Neural cell (in vitro differentiated cells): ENCODE measurements around the gene MBD2. TPM values are rescaled to one million over a fixed set of nuclear protein-coding genes. Genes with fewer than 3 reads are reported as not detected.

Source experiments
- H2AFZ ChIP-seq: fragments of 200-600, 300-800 bp; sonication (generic), shearing (Covaris generic); 2 replicates; pipeline ENCODE4 v1.6.0; 2014; ENCODE audit warnings: low read depth, mild to moderate bottlenecking, antibody characterized with exemption, low read length, moderate library complexity
- H3F3A ChIP-seq: fragments of 200-600 bp; shearing (Covaris generic); 2 replicates; pipeline ENCODE4 v1.6.1; 2016; ENCODE audit warnings: mild to moderate bottlenecking, moderate library complexity, mixed read lengths, antibody characterized with exemption, low read length; ENCODE audit not compliant: insufficient read depth, poor library complexity, severe bottlenecking
- H3K27ac ChIP-seq: fragments of 200-600, 300-800 bp; sonication (generic), shearing (Covaris generic); 2 replicates; pipeline ENCODE4 v1.5.1; 2014; ENCODE audit warnings: mild to moderate bottlenecking, low read length, moderate library complexity
- H3K27me3 ChIP-seq: fragments of 300-800, 200-600 bp; sonication (generic), shearing (Covaris generic); 2 replicates; pipeline ENCODE4 v1.6.0; 2014; ENCODE audit warnings: mild to moderate bottlenecking, low read depth, low read length, moderate library complexity; ENCODE audit not compliant: insufficient read depth
- H3K36me3 ChIP-seq: fragments of 300-800, 200-600 bp; sonication (generic), shearing (Covaris generic); 2 replicates; pipeline ENCODE4 v1.5.1; 2014; ENCODE audit warnings: mild to moderate bottlenecking, antibody characterized with exemption, low read length, moderate library complexity; ENCODE audit not compliant: insufficient read depth
- H3K4me2 ChIP-seq: fragments of 300-800, 200-600 bp; sonication (generic), shearing (Covaris generic); 2 replicates; pipeline ENCODE4 v1.6.0; 2014; ENCODE audit warnings: mild to moderate bottlenecking, low read length
- H3K4me3 ChIP-seq: fragments of 300-800, 200-600 bp; sonication (generic), shearing (Covaris generic); 2 replicates; pipeline ENCODE4 v1.5.1; 2014; ENCODE audit warnings: mild to moderate bottlenecking, low read length, moderate library complexity
- H3K79me2 ChIP-seq: fragments of 200-600 bp; shearing (Covaris generic); replicated peaks from 2 replicates; pipeline ENCODE4 v1.6.0; 2014; ENCODE audit warnings: mild to moderate bottlenecking, low read length, moderate library complexity; ENCODE audit not compliant: insufficient read depth
- H3K9ac ChIP-seq: fragments of 300-800, 200-600 bp; sonication (generic), shearing (Covaris generic); 2 replicates; pipeline ENCODE4 v1.6.1; 2016; ENCODE audit warnings: mild to moderate bottlenecking, low read length, mixed read lengths
- H3K9me2 ChIP-seq: fragments of 200-600 bp; shearing (Covaris generic); 2 replicates; pipeline ENCODE4 v1.6.1; 2016; ENCODE audit warnings: mild to moderate bottlenecking, low read length, mixed read lengths; ENCODE audit not compliant: insufficient read depth
- H3K9me3 ChIP-seq: fragments of 200-600, 300-800 bp; sonication (generic), shearing (Covaris generic); 2 replicates; pipeline ENCODE4 v1.6.1; 2016; ENCODE audit warnings: mild to moderate bottlenecking, mixed run types, low read length, moderate library complexity, mixed read lengths
- H4K20me1 ChIP-seq: fragments of 200-600 bp; shearing (Covaris generic); 2 replicates; pipeline ENCODE4 v1.6.1; 2016; ENCODE audit warnings: mild to moderate bottlenecking, mixed run types; ENCODE audit not compliant: insufficient read depth
- EP300 ChIP-seq: fragments of 450-650 bp; conservative IDR thresholded peaks from 2 replicates; pipeline ENCODE4 v1.6.1; 2014; ENCODE audit warnings: antibody characterized with exemption, mild to moderate bottlenecking, moderate library complexity; ENCODE audit not compliant: poor library complexity, severe bottlenecking
- EZH2 ChIP-seq: fragments of 200-600, 300-800 bp; shearing (Covaris generic), sonication (generic); IDR thresholded peaks from 2 replicates; pipeline ENCODE4 v1.6.1; 2014; ENCODE audit warnings: antibody characterized with exemption, low read length, borderline replicate concordance, mild to moderate bottlenecking; ENCODE audit not compliant: insufficient read depth, poor library complexity, severe bottlenecking
- MXI1 ChIP-seq: fragments of 450-650 bp; conservative IDR thresholded peaks from 2 replicates; pipeline ENCODE4 v1.6.1; 2014; ENCODE audit warnings: antibody characterized with exemption, mild to moderate bottlenecking; ENCODE audit not compliant: poor library complexity, severe bottlenecking
- POLR2AphosphoS5 ChIP-seq: IDR thresholded peaks from 2 replicates; pipeline ENCODE4 v1.6.1; 2012
- RAD21 ChIP-seq: fragments of 450-650 bp; conservative IDR thresholded peaks from 2 replicates; pipeline ENCODE4 v1.6.1; 2014; ENCODE audit warnings: antibody characterized with exemption, mild to moderate bottlenecking, moderate library complexity
- SMC3 ChIP-seq: fragments of 450-650 bp; conservative IDR thresholded peaks from 2 replicates; pipeline ENCODE4 v1.6.1; 2014; ENCODE audit warnings: antibody characterized with exemption, mild to moderate bottlenecking, moderate library complexity; ENCODE audit not compliant: poor library complexity
- TAF1 ChIP-seq: IDR thresholded peaks from 2 replicates; pipeline ENCODE4 v1.6.1; 2012; ENCODE audit warnings: low read depth
- polyA plus RNA-seq: library from polyadenylated mRNA; depleted of rRNA; stranded (reverse); fragments of >200 nt; gene quantifications from 2 replicates; pipeline ENCODE4 v1.2.3, GENCODE V29; 2014
- TF ChIP-seq, protein P1 (sequence below): IDR thresholded peaks from 2 replicates; pipeline ENCODE4 v1.6.1; 2012; ENCODE audit warnings: borderline replicate concordance
- TF ChIP-seq, protein P2 (sequence below): fragments of 450-650 bp; IDR thresholded peaks from 2 replicates; pipeline ENCODE4 v1.5.1; 2014; ENCODE audit warnings: antibody characterized with exemption, mild to moderate bottlenecking, moderate library complexity; ENCODE audit not compliant: poor library complexity, severe bottlenecking

Gene MBD2
- polyA plus RNA-seq, 1 donor from 2014 or later: 16.4 TPM

DNA sequence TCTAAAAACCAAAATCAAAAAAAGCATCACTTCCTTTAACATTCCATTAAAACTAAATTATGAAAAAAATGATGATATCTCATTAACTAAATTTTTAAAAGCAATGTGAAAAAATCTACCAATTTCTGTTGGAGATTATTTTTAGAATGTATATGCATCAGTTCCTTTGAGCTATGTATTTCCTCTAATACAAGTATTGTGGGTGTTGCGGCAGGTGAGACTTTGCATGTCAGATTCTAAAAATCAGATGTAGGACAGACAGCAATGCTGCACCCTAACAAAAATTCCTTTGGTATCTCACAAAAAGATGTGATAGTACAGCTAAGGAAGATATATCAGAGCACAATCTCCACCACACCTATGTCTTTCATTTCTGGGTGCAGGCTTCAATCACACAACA is 6.8 kb downstream of the MBD2 start:
- no peaks in the 10 kb centered on the region for H3K9me3 ChIP-seq
- H3F3A ChIP-seq: no peaks in the 10 kb centered on the region
- no peak overlapping the region for H3K4me2 ChIP-seq
- no peaks in the 10 kb centered on the region for H3K36me3 ChIP-seq
- H4K20me1 ChIP-seq: no peaks in the 10 kb centered on the region
- H3K79me2 ChIP-seq: peaks cover 71% of the 10 kb centered on the region
- H3K4me3 ChIP-seq: no peak overlapping the region
- no peak overlapping the region for H3K27ac ChIP-seq
- no peak overlapping the region for H3K9ac ChIP-seq
- H3K9me2 ChIP-seq: no peaks in the 10 kb centered on the region
- TF ChIP-seq SMC3: no peak
- no peak overlapping the region for H2AFZ ChIP-seq
- H3K27me3 ChIP-seq: no peaks in the 10 kb centered on the region

DNA sequence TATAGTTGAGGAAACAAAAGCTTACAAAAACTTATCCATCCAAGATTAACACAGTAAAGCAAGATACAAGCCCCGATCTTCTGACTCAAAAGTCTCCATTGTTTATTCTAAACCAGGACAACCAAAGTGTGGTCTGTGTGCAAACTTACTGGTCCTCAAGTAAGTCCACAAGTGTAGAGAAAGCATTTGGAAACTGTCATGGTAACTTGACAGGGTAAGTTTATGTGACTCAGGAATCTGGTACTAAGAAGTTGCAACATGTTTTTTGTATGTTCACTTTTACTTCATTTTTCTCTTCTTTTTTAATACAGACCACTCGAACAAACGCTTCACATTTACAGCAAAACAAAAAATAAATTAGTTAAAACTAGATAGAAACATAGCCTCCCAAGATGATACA is 9.4 kb downstream of the MBD2 start:
- TF ChIP-seq, protein P1, sequence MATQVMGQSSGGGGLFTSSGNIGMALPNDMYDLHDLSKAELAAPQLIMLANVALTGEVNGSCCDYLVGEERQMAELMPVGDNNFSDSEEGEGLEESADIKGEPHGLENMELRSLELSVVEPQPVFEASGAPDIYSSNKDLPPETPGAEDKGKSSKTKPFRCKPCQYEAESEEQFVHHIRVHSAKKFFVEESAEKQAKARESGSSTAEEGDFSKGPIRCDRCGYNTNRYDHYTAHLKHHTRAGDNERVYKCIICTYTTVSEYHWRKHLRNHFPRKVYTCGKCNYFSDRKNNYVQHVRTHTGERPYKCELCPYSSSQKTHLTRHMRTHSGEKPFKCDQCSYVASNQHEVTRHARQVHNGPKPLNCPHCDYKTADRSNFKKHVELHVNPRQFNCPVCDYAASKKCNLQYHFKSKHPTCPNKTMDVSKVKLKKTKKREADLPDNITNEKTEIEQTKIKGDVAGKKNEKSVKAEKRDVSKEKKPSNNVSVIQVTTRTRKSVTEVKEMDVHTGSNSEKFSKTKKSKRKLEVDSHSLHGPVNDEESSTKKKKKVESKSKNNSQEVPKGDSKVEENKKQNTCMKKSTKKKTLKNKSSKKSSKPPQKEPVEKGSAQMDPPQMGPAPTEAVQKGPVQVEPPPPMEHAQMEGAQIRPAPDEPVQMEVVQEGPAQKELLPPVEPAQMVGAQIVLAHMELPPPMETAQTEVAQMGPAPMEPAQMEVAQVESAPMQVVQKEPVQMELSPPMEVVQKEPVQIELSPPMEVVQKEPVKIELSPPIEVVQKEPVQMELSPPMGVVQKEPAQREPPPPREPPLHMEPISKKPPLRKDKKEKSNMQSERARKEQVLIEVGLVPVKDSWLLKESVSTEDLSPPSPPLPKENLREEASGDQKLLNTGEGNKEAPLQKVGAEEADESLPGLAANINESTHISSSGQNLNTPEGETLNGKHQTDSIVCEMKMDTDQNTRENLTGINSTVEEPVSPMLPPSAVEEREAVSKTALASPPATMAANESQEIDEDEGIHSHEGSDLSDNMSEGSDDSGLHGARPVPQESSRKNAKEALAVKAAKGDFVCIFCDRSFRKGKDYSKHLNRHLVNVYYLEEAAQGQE: no peak
- TF ChIP-seq SMC3: no peak
- no peak for TF ChIP-seq POLR2AphosphoS5
- no peak for TF ChIP-seq EP300
- TF ChIP-seq, protein P2, sequence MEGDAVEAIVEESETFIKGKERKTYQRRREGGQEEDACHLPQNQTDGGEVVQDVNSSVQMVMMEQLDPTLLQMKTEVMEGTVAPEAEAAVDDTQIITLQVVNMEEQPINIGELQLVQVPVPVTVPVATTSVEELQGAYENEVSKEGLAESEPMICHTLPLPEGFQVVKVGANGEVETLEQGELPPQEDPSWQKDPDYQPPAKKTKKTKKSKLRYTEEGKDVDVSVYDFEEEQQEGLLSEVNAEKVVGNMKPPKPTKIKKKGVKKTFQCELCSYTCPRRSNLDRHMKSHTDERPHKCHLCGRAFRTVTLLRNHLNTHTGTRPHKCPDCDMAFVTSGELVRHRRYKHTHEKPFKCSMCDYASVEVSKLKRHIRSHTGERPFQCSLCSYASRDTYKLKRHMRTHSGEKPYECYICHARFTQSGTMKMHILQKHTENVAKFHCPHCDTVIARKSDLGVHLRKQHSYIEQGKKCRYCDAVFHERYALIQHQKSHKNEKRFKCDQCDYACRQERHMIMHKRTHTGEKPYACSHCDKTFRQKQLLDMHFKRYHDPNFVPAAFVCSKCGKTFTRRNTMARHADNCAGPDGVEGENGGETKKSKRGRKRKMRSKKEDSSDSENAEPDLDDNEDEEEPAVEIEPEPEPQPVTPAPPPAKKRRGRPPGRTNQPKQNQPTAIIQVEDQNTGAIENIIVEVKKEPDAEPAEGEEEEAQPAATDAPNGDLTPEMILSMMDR: no peak
- no peak for TF ChIP-seq MXI1
- no peak for TF ChIP-seq EZH2
- TF ChIP-seq TAF1: no peak
- no peak for TF ChIP-seq RAD21
- no peak overlapping the region for H3K27ac ChIP-seq
- H3K4me2 ChIP-seq: no peak overlapping the region
- H3K36me3 ChIP-seq: no peaks in the 10 kb centered on the region
- H3K9me2 ChIP-seq: no peaks in the 10 kb centered on the region
- H3F3A ChIP-seq: no peaks in the 10 kb centered on the region
- no peak overlapping the region for H2AFZ ChIP-seq
- peaks cover 56% of the 10 kb centered on the region for H3K79me2 ChIP-seq
- H3K9ac ChIP-seq: no peak overlapping the region
- no peaks in the 10 kb centered on the region for H3K9me3 ChIP-seq
- no peak overlapping the region for H3K4me3 ChIP-seq
- no peaks in the 10 kb centered on the region for H4K20me1 ChIP-seq
- no peaks in the 10 kb centered on the region for H3K27me3 ChIP-seq

DNA sequence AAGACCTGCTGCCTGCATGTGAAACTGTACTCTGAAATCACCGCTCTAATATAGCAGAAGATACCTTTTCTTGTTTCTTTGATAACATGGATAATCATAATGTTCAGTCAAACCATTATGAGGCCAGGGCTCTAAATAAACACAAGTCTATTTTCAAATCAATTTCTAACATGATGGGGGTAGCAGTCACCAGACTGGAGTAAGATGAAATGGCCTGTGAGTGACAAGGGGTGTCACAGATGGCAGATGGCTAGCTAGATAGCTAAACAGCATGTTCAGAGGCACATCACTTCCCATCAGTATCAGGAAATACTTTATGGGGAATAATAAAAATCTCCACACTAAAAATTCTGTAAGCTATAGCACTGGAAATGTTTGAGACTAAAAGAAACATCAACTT is 14.0 kb downstream of the MBD2 start:
- Histone ChIP-seq H3K4me3 (no peak overlapping the region), H4K20me1 (no peaks in the 10 kb centered on the region)

More for the DNA sequence above, 14.0 kb downstream of the MBD2 start:
- Histone ChIP-seq H3K9me3 (no peaks in the 10 kb centered on the region), H3K36me3 (no peaks in the 10 kb centered on the region), H3K79me2 (peaks cover 49% of the 10 kb centered on the region), H3K9me2 (no peaks in the 10 kb centered on the region), H3K9ac (no peak overlapping the region), H3K4me2 (no peak overlapping the region), H3K27me3 (no peaks in the 10 kb centered on the region), H3F3A (no peaks in the 10 kb centered on the region), H2AFZ (no peak overlapping the region), H3K27ac (peak overlapping the region; percentile 12)
- TF ChIP-seq POLR2AphosphoS5: peak; percentile 33
- no peak for TF ChIP-seq MXI1
